NCI-H524 (cell line): Measurements from ENCODE around the gene ACKR2.

ENCODE experiments used
- DNase-seq, 2 experiments: peaks; one replicate each; lab custom pipeline; 2025; lab: John Stamatoyannopoulos, UW

The ACKR2 gene

DNA sequence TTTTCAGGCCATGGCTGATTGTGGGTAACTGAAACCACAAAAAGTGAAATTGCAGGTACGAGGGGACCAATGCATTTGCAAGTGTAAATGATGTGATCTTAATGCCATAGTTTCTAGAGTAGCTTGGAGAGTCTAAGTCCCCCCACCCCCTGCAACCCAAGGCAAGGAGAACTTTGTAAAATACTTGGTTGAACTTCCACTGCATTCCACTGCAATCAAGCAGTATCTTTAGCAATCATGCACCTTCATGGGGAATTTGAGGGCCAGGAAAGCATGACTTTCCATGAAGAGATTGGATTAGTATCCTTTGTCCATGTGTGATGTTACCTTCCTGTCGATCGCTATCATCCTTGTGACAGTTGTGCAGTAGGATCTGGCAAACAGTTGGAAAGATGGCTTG, 77.8 kb downstream of the ACKR2 start:
- no peak for DNase-seq

DNA sequence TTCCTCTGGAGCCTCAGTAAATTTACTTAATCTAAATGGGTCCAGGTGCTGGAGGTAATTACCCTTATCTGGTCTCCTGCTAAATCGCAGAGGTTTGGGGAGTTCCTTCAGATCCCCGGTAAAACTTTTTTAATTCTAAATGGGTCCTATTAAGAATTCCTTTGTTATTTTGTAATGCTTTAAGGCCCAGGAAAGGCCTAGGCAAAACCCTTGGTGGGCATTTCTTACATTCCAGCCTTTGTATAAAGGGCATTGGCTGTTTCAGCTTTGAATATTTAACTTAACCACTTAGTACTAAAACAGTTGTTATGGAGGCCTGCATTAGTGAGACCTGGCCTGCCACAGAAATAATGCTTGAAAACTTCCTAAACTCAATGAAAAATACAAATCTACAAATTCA, 81.8 kb downstream of the ACKR2 start:
- no peak for DNase-seq

DNA sequence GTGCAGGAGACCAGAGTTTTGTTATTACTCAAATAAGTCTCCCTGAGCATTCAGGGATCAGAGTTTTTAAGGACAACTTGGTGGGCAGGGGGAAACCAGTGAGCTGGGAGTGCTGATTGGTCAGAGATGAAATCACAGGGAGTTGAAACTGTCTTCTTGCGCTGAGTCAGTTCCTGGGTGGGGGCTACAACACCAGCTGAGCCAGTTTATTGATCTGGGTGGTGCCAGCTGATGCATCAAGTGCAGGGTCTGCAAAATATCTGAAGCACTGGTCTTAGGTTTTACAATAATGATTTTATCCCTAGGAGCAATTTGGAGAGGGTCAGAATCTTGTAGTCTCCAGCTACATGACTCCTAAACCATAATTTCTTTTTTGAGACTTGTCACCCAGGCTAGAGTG, 82.9 kb downstream of the ACKR2 start:
- DNase-seq, result no peak

DNA sequence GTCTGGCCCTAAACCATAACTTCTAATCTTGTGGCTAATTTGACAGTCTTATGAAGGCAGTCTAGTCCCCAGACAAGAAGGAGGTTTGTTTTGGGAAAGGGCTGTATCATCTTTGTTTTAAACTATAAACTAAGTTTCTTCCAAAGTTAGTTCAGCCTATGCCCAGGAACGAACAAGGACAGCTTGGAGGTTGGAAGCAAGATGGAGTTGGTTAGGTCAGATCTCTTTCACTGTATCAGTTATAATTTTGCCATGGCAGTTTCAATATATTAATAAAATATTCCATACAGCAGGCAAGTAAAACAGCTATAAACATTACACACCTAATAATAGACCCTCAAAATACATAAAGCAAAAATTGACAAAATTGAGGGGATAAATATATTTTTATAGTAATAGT, 83.6 kb downstream of the ACKR2 start:
- DNase-seq, result no peak

DNA sequence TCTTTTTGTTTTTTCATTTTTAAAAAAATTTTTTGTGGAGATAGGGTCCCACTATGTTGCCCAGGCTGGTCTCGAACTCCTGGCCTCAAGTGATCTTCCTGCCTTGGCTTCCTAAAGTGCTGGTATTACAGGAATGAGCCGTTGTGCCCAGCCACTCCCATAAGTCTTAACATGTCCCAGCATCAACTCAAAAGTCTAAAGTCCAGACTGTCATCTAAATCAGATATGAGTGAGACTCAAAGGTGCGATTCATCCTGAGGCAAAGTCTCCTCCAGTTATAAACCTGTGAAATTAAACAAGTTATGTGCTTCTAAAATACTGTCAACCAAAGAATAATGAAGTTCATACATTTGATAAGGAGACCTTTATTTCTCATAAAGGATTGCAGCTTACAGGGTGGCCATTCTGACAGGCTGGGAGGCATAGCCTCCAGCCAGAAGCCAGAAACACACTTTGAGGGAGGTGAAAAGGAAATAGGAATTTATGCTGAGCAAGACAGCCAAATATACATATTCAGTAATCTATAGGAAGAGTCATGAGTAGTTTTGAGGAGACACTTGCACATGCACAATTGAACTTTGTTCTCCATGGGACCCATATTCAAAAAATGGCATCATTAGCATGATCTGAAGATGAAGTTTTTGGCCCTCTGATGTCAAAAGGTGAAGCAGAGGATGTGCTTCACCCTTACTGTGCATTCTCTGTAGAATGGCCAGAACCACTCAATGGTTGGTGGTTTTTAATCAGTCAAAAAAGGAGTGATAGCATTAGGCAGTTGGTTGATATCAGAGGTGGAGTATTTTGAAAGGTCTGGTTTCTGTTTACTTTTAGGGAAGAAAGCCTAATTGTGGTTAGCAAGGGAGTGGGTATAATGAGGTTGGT, 85.7 kb downstream of the ACKR2 start:
- no peak for DNase-seq

DNA sequence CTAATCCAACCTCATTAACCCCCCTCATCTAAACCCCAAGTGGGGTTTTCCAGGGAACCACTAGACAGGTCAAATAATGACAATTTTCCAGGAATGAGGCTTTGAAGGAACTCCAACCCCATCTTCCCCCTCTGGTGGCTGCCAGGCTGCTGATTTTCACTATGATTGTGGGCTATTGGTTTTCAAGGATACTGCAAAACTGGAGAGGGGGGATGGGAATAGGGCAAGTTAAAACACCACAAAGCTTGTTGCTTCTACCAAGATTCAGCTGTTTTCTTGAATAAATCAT, 86.3 kb downstream of the ACKR2 start:
- no peak for DNase-seq

DNA sequence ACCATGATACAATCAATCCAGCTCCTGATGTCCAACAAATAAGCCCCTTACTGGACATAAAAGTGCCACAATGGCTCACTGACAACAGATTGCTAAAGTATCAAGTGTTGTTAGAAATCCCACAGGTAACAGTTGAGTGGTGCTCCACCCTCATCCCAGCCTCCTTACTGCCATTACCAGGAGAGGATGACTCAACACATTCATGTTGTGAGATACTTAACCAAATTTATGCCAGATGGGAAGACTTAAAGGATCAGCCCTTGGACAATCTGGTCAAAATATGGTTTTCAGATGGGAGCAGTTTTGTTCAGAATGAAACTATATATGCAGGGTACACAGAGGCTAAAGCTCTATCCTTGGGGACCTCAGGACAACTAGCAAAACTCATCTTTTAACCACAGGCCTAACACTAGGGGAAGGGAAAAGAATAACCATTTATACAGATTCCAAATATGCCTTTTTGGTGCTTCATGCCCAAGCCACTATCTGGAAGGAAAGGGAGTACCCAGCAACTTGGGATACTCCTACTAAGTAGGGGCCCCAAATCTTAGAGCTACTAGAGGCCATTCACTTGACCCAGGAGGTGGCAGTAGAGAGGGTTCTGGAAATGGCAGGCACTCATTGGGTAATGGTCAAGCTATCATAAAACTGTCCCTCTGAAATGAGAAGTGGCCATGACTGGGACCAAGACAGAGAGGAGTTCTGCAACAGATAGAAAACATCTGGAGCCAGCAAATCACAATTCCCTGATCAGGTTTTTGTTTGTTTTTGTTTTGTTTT, 89.8 kb downstream of the ACKR2 start:
- DNase-seq, result peak; percentile 89 to 99

DNA sequence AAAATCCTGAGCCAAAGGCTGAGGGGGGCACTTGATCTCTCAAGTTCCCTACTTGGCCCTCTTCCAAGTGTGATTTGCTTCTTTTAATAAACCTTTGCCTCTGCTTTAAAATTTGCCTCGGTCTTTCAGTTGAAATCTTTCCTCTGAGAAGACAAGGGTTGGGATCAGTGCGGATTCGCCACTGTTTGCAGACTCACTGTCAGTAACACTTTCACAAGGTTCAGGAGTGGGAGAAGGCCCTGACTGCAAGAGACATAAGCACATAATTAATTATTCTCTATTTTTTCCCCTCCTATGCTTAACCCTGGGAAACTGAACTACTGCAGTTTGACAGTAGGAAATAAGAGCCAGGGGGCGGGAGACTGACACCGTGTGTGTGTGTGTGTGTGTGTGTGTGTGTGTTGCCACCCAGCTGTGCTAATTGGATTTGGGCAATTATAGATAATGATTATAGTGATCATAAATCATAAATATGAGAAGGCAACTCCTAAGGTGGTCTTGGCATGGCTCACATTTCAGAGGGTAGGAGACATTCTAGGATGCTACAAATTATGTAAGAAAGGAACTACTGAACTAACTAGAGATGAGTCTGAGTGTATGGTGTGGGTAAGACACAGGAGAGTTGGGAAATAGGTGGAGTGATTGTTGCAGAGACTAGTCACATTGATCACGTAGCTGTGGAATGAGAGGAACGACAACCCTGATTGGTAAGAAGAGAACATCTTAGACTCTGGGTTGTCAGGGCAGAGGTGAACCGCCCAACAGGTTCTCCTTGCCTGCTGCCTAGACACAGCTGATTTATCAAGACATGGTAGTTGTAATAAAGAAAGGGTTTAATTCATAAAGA, 91.2 kb downstream of the ACKR2 start:
- peak; percentile 73 to 78 for DNase-seq

DNA sequence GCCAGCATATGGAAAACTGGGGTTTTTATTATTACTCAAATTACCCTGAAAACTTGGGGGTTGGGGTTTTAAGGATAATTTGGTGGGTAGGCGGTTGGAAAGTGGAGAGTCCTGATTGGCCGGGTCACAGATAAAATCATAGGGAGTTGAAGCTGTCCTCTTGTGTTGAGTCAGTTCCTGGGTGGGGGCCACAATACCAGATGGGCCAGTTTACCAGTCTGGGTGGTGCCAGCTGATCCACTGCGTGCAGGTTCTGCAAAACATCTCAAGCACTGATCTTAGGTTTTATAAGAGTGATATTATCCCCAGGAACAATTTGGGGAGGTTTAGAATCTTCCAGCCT, 91.8 kb downstream of the ACKR2 start:
- peak; percentile 83 to 91 for DNase-seq

DNA sequence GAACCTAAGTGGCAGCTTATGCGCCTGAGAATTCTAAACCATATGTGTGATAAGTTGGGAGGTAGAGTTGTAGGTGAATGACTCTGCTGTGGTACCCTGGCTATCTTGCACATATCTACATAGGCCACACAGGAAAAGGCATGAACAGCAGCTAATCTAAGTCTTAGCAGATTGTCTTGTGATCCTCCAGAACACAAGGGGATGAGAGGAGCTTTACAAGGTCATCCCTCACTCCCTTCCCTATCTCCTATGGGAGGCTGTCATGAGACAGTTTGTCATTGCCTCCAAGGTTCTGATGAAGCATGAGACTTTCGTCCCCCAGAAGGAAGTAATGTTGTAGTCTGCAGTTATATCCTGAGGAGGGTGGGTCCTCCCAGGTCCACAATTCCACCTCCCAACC, 93.0 kb downstream of the ACKR2 start:
- DNase-seq, result peak in 1 of 2 experiments; percentile 35

DNA sequence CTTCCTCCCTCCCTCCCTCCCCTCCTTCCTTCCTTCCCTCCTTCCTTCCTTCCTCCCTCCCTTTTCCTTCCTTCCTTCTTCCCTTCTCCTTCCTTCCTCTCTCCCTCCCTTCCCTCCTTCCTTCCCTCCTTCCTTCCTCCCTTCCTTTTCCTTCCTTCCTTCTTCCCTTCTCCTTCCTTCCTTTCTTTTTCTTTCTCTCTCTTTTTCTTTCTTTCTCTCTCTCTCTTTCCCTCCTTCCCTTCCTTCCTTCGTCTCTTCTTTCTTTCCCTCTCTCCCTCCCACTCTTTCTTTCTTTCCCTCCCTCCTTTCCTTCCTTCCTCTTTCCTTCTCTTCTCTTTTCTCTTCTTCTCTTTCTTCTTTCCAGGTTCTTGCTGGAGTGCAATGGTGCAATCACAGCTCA, 94.8 kb downstream of the ACKR2 start:
- DNase-seq, result no peak

DNA sequence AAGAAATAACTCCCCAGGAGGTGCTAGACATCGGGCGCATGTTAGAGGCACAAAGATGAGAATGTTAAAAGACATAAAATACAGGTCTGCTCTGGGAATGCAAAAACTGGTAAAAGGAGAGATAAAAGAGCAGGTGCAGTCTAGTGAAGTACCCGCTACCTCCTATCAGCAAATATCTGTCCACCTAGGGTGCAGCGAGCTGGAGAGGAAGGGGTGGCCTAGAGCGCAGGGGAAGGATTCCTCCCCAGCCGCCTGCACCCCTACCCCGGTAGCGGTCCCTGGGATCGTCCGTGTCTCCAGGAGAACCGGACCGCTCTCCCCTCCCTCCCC, 96.5 kb downstream of the ACKR2 start:
- DNase-seq, result no peak

DNA sequence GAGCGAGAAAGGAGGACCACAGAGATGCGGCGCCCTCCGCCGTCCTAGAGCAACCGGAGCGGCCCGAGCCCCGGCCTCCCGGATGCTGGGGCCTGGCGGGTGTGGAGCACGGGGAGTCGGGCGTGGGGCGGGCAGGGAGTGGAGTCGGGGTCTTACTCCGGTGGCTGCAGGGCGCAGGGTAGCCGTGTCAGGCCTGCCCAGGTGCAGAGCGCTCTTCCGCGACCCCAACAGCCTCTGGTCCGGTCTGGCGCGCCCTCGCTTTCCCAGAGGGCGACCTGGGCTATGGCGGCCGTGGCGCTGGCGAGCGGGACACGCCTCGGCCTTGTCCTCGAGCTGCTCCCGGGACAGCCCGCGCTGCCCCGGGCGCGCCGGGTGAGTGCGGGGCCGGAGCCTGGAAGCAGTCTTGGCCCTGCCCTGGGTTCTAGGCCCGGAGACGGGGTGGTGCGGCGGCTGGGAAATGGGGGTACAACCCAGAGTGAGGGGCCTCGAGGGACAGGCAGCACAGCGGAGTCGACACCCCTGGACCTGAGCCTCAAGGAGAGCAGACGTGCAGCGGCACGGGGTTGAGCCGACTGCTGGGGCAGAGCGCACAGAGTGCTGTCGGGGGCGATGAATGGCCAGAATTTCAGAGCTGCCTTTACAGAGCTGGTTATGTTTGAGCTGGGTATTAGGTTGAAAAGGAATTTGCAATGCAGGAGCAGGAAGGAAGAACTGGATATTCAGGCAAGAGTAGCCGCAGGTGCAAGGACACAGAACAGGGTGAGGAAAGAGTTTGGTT, 97.0 kb downstream of the ACKR2 start, which contains the start of gene ZNF662:
Gene ZNF662 (plus strand): TSS at position 73 of the 778 bp plus-strand sequence. CDS start 1,973 bp downstream, outside the sequence.
- no peak for DNase-seq

DNA sequence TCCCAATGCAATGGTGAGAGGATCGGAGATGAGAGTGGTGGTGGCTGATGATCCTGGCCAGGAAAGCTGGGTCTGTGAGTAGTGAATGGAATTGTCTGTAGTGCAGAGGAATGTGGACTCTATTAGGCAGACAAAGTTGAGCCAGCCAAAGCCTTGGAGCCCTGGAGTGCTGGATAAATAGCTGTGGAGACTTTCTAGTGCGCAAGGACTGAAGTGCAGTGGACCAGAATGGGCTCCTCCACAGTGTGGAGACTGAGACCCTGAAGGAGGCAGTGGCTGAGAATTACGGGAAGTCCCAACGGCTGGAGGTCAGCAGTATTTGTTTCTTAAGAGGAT, 97.6 kb downstream of the ACKR2 start:
- no peak for DNase-seq

DNA sequence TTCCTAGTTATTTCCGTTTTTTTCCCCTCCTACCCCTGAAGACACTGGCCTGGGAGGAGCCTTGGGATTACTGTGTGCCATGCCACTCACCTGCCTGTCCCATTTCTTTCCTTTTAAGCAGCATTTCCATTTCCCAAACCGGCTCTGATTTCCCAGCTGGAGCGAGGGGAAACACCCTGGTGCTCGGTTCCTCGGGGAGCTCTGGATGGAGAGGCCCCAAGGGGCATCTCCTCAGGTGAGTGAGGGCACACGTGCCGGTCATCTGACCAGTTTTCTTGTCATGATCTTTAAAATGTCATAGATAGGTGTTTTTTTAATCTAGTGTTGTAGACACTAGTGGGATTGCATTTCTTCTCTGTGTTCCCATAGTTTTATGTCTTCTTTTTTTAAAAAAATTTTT, 99.4 kb downstream of the ACKR2 start:
- DNase-seq, result no peak

DNA sequence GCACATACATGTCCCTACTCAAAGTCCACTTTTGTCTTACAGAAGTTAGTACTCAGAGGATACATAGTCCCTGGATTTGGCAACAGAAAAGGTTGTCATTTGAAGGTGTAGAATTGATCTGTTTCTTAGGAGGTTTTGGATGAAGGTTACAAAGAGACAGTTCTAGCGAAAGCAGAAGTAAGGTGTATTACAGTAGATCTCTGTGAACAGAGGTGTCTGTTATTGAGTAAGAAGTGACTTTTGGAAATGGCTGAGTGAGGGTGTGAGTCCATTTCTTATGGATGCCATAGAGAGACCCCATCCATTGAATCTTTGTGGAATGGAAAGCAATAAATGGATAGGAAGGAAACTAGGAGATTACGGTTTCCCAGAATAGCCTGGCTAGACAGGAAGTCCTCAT, 102.3 kb downstream of the ACKR2 start:
- no peak for DNase-seq

DNA sequence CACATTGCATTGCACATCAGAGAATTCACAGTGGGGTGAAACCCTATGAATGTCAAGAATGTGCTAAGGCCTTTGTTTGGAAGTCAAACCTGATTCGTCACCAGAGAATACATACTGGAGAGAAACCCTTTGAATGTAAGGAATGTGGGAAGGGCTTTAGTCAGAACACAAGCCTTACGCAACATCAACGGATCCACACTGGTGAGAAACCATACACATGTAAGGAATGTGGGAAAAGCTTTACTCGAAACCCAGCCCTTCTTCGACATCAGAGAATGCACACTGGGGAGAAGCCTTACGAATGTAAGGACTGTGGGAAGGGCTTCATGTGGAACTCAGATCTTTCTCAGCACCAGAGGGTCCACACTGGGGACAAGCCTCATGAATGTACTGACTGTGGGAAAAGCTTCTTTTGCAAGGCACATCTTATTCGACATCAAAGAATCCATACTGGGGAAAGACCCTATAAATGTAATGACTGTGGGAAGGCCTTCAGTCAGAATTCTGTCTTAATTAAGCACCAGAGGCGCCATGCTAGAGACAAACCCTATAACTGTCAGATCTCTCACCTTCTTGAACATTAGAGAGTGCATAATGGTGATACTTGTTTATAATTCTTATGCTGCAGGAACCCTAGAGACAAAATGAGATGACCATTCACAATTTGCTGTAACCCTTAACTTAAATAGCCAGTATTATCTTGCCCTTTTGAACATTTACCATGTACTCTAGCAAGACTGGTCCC, 105.7 kb downstream of the ACKR2 start:
- DNase-seq, result no peak
